Measurements from ENCODE around the gene ZNF385B. TPM values are rescaled to one million over a fixed set of nuclear protein-coding genes. Genes with fewer than 3 reads are reported as not detected.
A peak's percentile ranks its signal among the peaks of the same experiment; 100 is the strongest.

Gene ZNF385B
- total RNA-seq, 1 experiment from 2014 or later: 9.3 TPM

- BruUV-seq (replicated peaks): no TSS peak
- ATAC-seq: no peak
- Histone ChIP-seq H4K20me1 (ENCODE audit: insufficient read depth) (no peaks in the 10 kb centered on the region), H2AFZ (ENCODE audit: low read depth, low read length, poor library complexity, severe bottlenecking) (peak overlapping the region; percentile 77), H3K27ac (ENCODE audit: low read depth, low read length) (no peak overlapping the region), H3K79me2 (ENCODE audit: insufficient read depth, low read length) (no peaks in the 10 kb centered on the region), H3K9ac (ENCODE audit: low read length) (no peak overlapping the region), H3K9me3 (ENCODE audit: control insufficient read depth in 1 of 2, insufficient read depth in 1 of 2, low read depth in 1 of 2, low read length in 2 of 2) (no peaks in the 10 kb centered on the region), H3K27me3 (ENCODE audit: insufficient read depth, low read length) (no peaks in the 10 kb centered on the region), H3K4me3 (replicated peaks in 1 of 2; ENCODE audit: low read depth in 1 of 2, low read length in 2 of 2) (no peak overlapping the region), H3K4me2 (ENCODE audit: low read length) (no peak overlapping the region), H3K4me1 (ENCODE audit: control insufficient read depth in 1 of 2, insufficient read depth in 2 of 2, low read length in 2 of 2) (peaks cover 2 to 15% of the 10 kb centered on the region in 2 experiments; a peak in 3 of 4 replicates), H3K9me2 (ENCODE audit: insufficient read depth) (no peaks in the 10 kb centered on the region), H3K36me3 (ENCODE audit: control insufficient read depth in 1 of 2, insufficient read depth in 2 of 2, low read length in 2 of 2) (no peaks in the 10 kb centered on the region)
- CTCF ChIA-PET: interaction anchor here (1.1 to 1.4 kb wide), 2 partner anchors 36 to 73 kb away, joined by 3 read pairs; no protein-coding TSS in a partner anchor
- TF ChIP-seq TCF7L2 (IDR thresholded peaks at IDR 0.05; ENCODE audit: borderline replicate concordance, extremely low read depth, insufficient read depth, insufficient read length) (no peak), ZBTB33 (IDR thresholded peaks at IDR 0.05; ENCODE audit: extremely low read depth, insufficient replicate concordance, low read length) (no peak), SRF (IDR thresholded peaks at IDR 0.05; ENCODE audit: low read depth) (no peak), SP1 (IDR thresholded peaks at IDR 0.05; ENCODE audit: low read depth) (no peak), RAD21 (IDR thresholded peaks at IDR 0.05; ENCODE audit: low read depth) (no peak), POLR2AphosphoS5 (IDR thresholded peaks at IDR 0.05; ENCODE audit: low read depth, low read length) (no peak), REST (IDR thresholded peaks at IDR 0.05; ENCODE audit: low read depth) (no peak), YY1 (IDR thresholded peaks at IDR 0.05; ENCODE audit: extremely low read depth, insufficient replicate concordance, low read depth, low read length) (no peak), ATF3 (IDR thresholded peaks at IDR 0.05) (no peak)
- POLR2A ChIA-PET: no interaction called here
- intact Hi-C loops (cut with micrococcal nuclease): no loop called here
- RAD21 ChIA-PET (ENCODE audit: low non-redundant PET in 1 of 2, low total read pairs in 2 of 2, uncharacterized antibody in 2 of 2, unreplicated experiment in 2 of 2): no interaction called here
- no peak for DNase-seq (ENCODE audit: low read depth, low spot score)
Measured at GRCh38 chr2:179862898-179863458, 1.6 kb upstream of the ZNF385B start.

Measured in HCT116 (cell line).